H9 (cell line): ENCODE measurements around the gene MAN2C1. TPM values are rescaled to one million over a fixed set of nuclear protein-coding genes. Genes with fewer than 3 reads are reported as not detected.

Experiments used
- DNase-seq: peaks from one replicate; pipeline ENCODE4 v3.0.0-alpha.2; 2017
- H2AFZ ChIP-seq: one replicate; pipeline ENCODE4 v1.6.1; 2013; ENCODE audit warnings: mild to moderate bottlenecking, low read length, control low read depth, moderate library complexity
- H2AK5ac ChIP-seq: 2 replicates; pipeline ENCODE4 v1.6.1; 2013; ENCODE audit warnings: low read length, control low read depth, mixed read lengths; ENCODE audit not compliant: insufficient read length
- H2BK120ac ChIP-seq: one replicate; pipeline ENCODE4 v1.6.1; 2013; ENCODE audit warnings: low read depth, mild to moderate bottlenecking, low read length, control low read depth, inconsistent platforms; ENCODE audit not compliant: poor library complexity, severe bottlenecking
- H2BK12ac ChIP-seq: 2 replicates; pipeline ENCODE4 v1.6.1; 2013; ENCODE audit warnings: low read length, control low read depth, mixed read lengths, low read depth; ENCODE audit not compliant: insufficient read length
- H2BK15ac ChIP-seq: 2 replicates; pipeline ENCODE4 v1.6.1; 2013; ENCODE audit warnings: low read depth, low read length, control low read depth
- H2BK20ac ChIP-seq: one replicate; pipeline ENCODE4 v1.6.1; 2013; ENCODE audit warnings: low read depth, mild to moderate bottlenecking, low read length, control low read depth, inconsistent platforms; ENCODE audit not compliant: poor library complexity, severe bottlenecking
- H2BK5ac ChIP-seq: 2 replicates; pipeline ENCODE4 v1.6.1; 2013; ENCODE audit warnings: low read length, control low read depth, mixed read lengths; ENCODE audit not compliant: insufficient read length
- H3K14ac ChIP-seq: 2 replicates; pipeline ENCODE4 v1.6.1; 2013; ENCODE audit warnings: low read length, control low read depth; ENCODE audit not compliant: insufficient read depth
- H3K18ac ChIP-seq: 2 replicates; pipeline ENCODE4 v1.6.1; 2013; ENCODE audit warnings: low read depth, mild to moderate bottlenecking, mixed read lengths, low read length, control low read depth; ENCODE audit not compliant: insufficient read length
- H3K23ac ChIP-seq: 2 replicates; pipeline ENCODE4 v1.6.1; 2013; ENCODE audit warnings: low read length, control low read depth, mixed read lengths, low read depth; ENCODE audit not compliant: insufficient read length
- H3K23me2 ChIP-seq: 2 replicates; pipeline ENCODE4 v1.6.1; 2013; ENCODE audit warnings: low read depth, mild to moderate bottlenecking, mixed read lengths, low read length, control low read depth; ENCODE audit not compliant: insufficient read length, poor library complexity, severe bottlenecking
- H3K27ac ChIP-seq: 2 replicates; pipeline ENCODE4 v1.5.1; 2013; ENCODE audit warnings: low read length, control low read depth, mixed read lengths, low read depth; ENCODE audit not compliant: insufficient read length
- H3K27me3 ChIP-seq: 2 replicates; pipeline ENCODE4 v1.6.1; 2013; ENCODE audit warnings: low read length, control low read depth, inconsistent platforms; ENCODE audit not compliant: insufficient read depth
- H3K4ac ChIP-seq: 2 replicates; pipeline ENCODE4 v1.6.1; 2013; ENCODE audit warnings: low read depth, mild to moderate bottlenecking, control low read depth, inconsistent platforms, low read length, moderate library complexity
- H3K4me1 ChIP-seq: 2 replicates; pipeline ENCODE4 v1.6.1; 2013; ENCODE audit warnings: low read length, control low read depth, inconsistent platforms; ENCODE audit not compliant: insufficient read depth
- H3K4me2 ChIP-seq: 2 replicates; pipeline ENCODE4 v1.6.1; 2013; ENCODE audit warnings: low read length, control low read depth, mixed read lengths; ENCODE audit not compliant: insufficient read length, insufficient read depth
- H3K56ac ChIP-seq: 2 replicates; pipeline ENCODE4 v1.6.1; 2013; ENCODE audit warnings: low read depth, mild to moderate bottlenecking, mixed read lengths, low read length, control low read depth; ENCODE audit not compliant: insufficient read length
- H3K79me1 ChIP-seq: 2 replicates; pipeline ENCODE4 v1.6.1; 2013; ENCODE audit warnings: low read depth, mild to moderate bottlenecking, moderate library complexity, low read length, control low read depth, inconsistent platforms; ENCODE audit not compliant: insufficient read depth, poor library complexity, severe bottlenecking
- H3K79me2 ChIP-seq: 2 replicates; pipeline ENCODE4 v1.6.1; 2013; ENCODE audit warnings: low read length, control low read depth, inconsistent platforms; ENCODE audit not compliant: insufficient read depth
- H3K9ac ChIP-seq: 2 replicates; pipeline ENCODE4 v1.6.1; 2013; ENCODE audit warnings: low read length, control low read depth, mixed read lengths; ENCODE audit not compliant: insufficient read length; ENCODE audit errors: extremely low read depth
- H3K9me3 ChIP-seq: one replicate; pipeline ENCODE4 v1.6.1; 2013; ENCODE audit warnings: low read depth, low read length, inconsistent platforms; ENCODE audit not compliant: control insufficient read depth
- H3T11ph ChIP-seq: one replicate; pipeline ENCODE4 v1.6.1; 2013; ENCODE audit warnings: mild to moderate bottlenecking, low read length, control low read depth, inconsistent platforms
- H4K20me1 ChIP-seq: one replicate; pipeline ENCODE4 v1.6.1; 2013; ENCODE audit not compliant: control insufficient read depth, insufficient read length, insufficient read depth
- H4K5ac ChIP-seq: 2 replicates; pipeline ENCODE4 v1.6.1; 2013; ENCODE audit warnings: low read depth, mild to moderate bottlenecking, mixed read lengths, low read length, control low read depth; ENCODE audit not compliant: insufficient read length
- H4K8ac ChIP-seq: replicated peaks from 2 replicates; pipeline ENCODE4 v1.6.1; 2013; ENCODE audit warnings: low read length, control low read depth, mixed read lengths, low read depth; ENCODE audit not compliant: insufficient read length
- H4K91ac ChIP-seq: 2 replicates; pipeline ENCODE4 v1.6.1; 2013; ENCODE audit warnings: low read depth, mild to moderate bottlenecking, moderate library complexity, mixed read lengths, low read length, control low read depth; ENCODE audit not compliant: insufficient read length
- H3K27ac Mint-ChIP-seq, 3 experiments: 2 replicates in 2 of 3; 3 replicates in 1 of 3; pipeline ENCODE4 v1.8.0; 2020 to 2021; ENCODE audit warnings: mixed read lengths in 3 of 3, mild to moderate bottlenecking in 1 of 3, moderate library complexity in 1 of 3
- H3K27me3 Mint-ChIP-seq: 2 replicates; pipeline ENCODE4 v1.8.0; 2021; ENCODE audit warnings: low read depth, mild to moderate bottlenecking, moderate library complexity, mixed read lengths
- H3K36me3 Mint-ChIP-seq, 3 experiments: 2 replicates in 2 of 3; 3 replicates in 1 of 3; pipeline ENCODE4 v1.8.0; 2020 to 2021; ENCODE audit warnings: low read depth in 3 of 3, mixed read lengths in 3 of 3; ENCODE audit not compliant: insufficient read depth in 1 of 3
- H3K4me1 Mint-ChIP-seq, 2 experiments: 2 replicates each; pipeline ENCODE4 v1.8.0; 2020; ENCODE audit warnings: mixed read lengths in 2 of 2
- H3K4me3 Mint-ChIP-seq, 2 experiments: 2 replicates in 1 of 2; 3 replicates in 1 of 2; pipeline ENCODE4 v1.8.0; 2020 to 2021; ENCODE audit warnings: mild to moderate bottlenecking in 2 of 2, mixed read lengths in 2 of 2, moderate library complexity in 1 of 2
- H3K9me3 Mint-ChIP-seq, 2 experiments: 2 replicates in 1 of 2; 3 replicates in 1 of 2; pipeline ENCODE4 v1.8.0; 2020; ENCODE audit warnings: mild to moderate bottlenecking in 2 of 2, mixed read lengths in 2 of 2, moderate library complexity in 1 of 2
- WGBS: extraction: QIAGEN DNeasy Blood & Tissue Kit; methylation state at CpG from one replicate; pipeline ENCODE4 v1.1.7; 2013; ENCODE audit warnings: missing lambda C conversion rate, low lambda C conversion rate, mixed read lengths; ENCODE audit not compliant: insufficient read length; ENCODE audit errors: extremely low coverage; 5-methylcytosine and 5-hydroxymethylcytosine counted together
- total RNA-seq: library from RNA; stranded (reverse); gene quantifications from 2 replicates; pipeline ENCODE4 v1.2.1, GENCODE V29; 2021
- TF ChIP-seq, protein P1 (sequence below): fragments of 200-600 bp; sonication (generic); conservative IDR thresholded peaks from 3 replicates; pipeline ENCODE4 v1.8.0; 2021; ENCODE audit warnings: antibody characterized with exemption, mild to moderate bottlenecking

The MAN2C1 gene
- total RNA-seq, 1 experiment from 2014 or later, result 112 TPM

DNA sequence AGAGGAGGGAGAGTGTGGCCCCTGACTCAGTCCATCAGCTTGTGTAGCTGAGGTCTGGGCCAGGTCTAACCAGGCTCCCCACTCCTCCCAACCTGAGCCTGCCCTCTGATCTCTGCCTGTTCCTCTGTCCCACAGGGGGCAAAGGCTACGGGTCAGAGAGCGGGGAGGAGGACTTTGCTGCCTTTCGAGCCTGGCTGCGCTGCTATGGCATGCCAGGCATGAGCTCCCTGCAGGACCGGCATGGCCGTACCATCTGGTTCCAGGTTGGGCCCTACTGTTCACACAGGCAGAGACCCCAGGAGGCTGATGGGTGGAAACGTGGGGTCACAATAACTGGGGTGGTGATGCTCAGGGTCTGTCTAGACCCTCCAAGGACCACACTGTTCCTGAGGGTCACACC, 14.8 kb downstream of the MAN2C1 start:
- H4K5ac ChIP-seq, result no peak overlapping the region
- no peak overlapping the region for H3K4ac ChIP-seq
- no peak overlapping the region for H2BK5ac ChIP-seq
- no peak overlapping the region for H2AK5ac ChIP-seq
- Mint-ChIP-seq H3K27ac (no peak overlapping the region; a peak in 1 of 7 replicates), H3K27me3 (peaks cover 9% of the 10 kb centered on the region), H3K9me3 (no peaks in the 10 kb centered on the region), H3K4me3 (no peak overlapping the region), H3K4me1 (peaks cover 2 to 3% of the 10 kb centered on the region in 2 experiments), H3K36me3 (peaks cover 12 to 22% (median 14%) of the 10 kb centered on the region in 3 experiments)
- no peak overlapping the region for H3K18ac ChIP-seq
- no peak overlapping the region for H2BK120ac ChIP-seq
- H3K27ac ChIP-seq, result no peak overlapping the region
- H2BK20ac ChIP-seq, result no peak overlapping the region
- no peaks in the 10 kb centered on the region for H3K4me1 ChIP-seq
- no peak overlapping the region for H4K8ac ChIP-seq
- H3K23me2 ChIP-seq, result peaks cover under 1% of the 10 kb centered on the region
- no peak overlapping the region for H2BK15ac ChIP-seq
- H3T11ph ChIP-seq, result no peak overlapping the region
- H3K9me3 ChIP-seq, result no peaks in the 10 kb centered on the region
- no peak overlapping the region for H3K9ac ChIP-seq
- H3K23ac ChIP-seq, result no peak overlapping the region
- H2AFZ ChIP-seq, result no peak overlapping the region
- TF ChIP-seq, protein P1, sequence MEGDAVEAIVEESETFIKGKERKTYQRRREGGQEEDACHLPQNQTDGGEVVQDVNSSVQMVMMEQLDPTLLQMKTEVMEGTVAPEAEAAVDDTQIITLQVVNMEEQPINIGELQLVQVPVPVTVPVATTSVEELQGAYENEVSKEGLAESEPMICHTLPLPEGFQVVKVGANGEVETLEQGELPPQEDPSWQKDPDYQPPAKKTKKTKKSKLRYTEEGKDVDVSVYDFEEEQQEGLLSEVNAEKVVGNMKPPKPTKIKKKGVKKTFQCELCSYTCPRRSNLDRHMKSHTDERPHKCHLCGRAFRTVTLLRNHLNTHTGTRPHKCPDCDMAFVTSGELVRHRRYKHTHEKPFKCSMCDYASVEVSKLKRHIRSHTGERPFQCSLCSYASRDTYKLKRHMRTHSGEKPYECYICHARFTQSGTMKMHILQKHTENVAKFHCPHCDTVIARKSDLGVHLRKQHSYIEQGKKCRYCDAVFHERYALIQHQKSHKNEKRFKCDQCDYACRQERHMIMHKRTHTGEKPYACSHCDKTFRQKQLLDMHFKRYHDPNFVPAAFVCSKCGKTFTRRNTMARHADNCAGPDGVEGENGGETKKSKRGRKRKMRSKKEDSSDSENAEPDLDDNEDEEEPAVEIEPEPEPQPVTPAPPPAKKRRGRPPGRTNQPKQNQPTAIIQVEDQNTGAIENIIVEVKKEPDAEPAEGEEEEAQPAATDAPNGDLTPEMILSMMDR, result no peak
- no peak overlapping the region for H4K91ac ChIP-seq
- no peak overlapping the region; the same call in 1 of the 2 replicates for H3K14ac ChIP-seq
- H2BK12ac ChIP-seq, result no peak overlapping the region
- H3K4me2 ChIP-seq, result no peak overlapping the region
- WGBS, result no CpG with 5 or more reads among the region's 7 CpGs
- no peak for DNase-seq
- H3K79me1 ChIP-seq, result no peaks in the 10 kb centered on the region
- no peaks in the 10 kb centered on the region; the same call in 1 of the 2 replicates for H3K27me3 ChIP-seq
- no peaks in the 10 kb centered on the region for H4K20me1 ChIP-seq
- H3K79me2 ChIP-seq, result no peaks in the 10 kb centered on the region
- H3K56ac ChIP-seq, result no peak overlapping the region
